T1000 (cell line): Measurements from ENCODE around the gene GALP.
A peak's percentile ranks its signal among the peaks of the same experiment; 100 is the strongest.
"Not testable (repeated sequence)": the region's sequence is repeated elsewhere in the genome, so short reads cannot be mapped to it uniquely, and the experiment has no call there.

Experiments
- DNase-seq: peaks from one replicate; lab custom pipeline; 2025; ENCODE audit warnings: mixed read lengths; lab: John Stamatoyannopoulos, UW

The GALP gene

GRCh38 chr19:56175861-56176307, at the start of gene GALP:
Gene GALP, plus strand, starts transcription at chr19:56176008. Its CDS starts 1,101 bp downstream, at chr19:56177109.
- not testable (repeated sequence) for DNase-seq

- DNase-seq = no peak
Observed at GRCh38 chr19:56126983-56127780, 48.6 kb upstream of the GALP start.

GRCh38 chr19:56130006-56130405, 45.8 kb upstream of the GALP start:
- DNase-seq = no peak

- no peak for DNase-seq
Observed at GRCh38 chr19:56131651-56132050, 44.2 kb upstream of the GALP start.

GRCh38 chr19:56132316-56132822, 43.4 kb upstream of the GALP start:
- DNase-seq = no peak

- DNase-seq = peak; percentile 31
Observed at GRCh38 chr19:56133858-56134653, 41.8 kb upstream of the GALP start.

GRCh38 chr19:56134654-56134921, 41.2 kb upstream of the GALP start:
- no peak for DNase-seq

- no peak for DNase-seq
Observed at GRCh38 chr19:56136362-56136761, 39.4 kb upstream of the GALP start.

GRCh38 chr19:56137405-56137804, 38.4 kb upstream of the GALP start:
- DNase-seq = no peak

- DNase-seq = no peak
Observed at GRCh38 chr19:56138069-56138468, 37.7 kb upstream of the GALP start.

- DNase-seq = no peak
Observed at GRCh38 chr19:56139847-56140582, 35.8 kb upstream of the GALP start.

- DNase-seq = peak; percentile 99
Observed at GRCh38 chr19:56140583-56141416, 35.0 kb upstream of the GALP start, which contains the start of gene ZNF444. Gene ZNF444, plus strand, starts transcription at chr19:56141287. Its CDS starts 5,625 bp downstream, at chr19:56146912.

- DNase-seq = no peak
Observed at GRCh38 chr19:56141417-56141993, 34.3 kb upstream of the GALP start.

GRCh38 chr19:56142087-56142787, 33.6 kb upstream of the GALP start:
- DNase-seq = no peak

GRCh38 chr19:56142897-56143434, 32.8 kb upstream of the GALP start:
- no peak for DNase-seq

GRCh38 chr19:56144376-56144775, 31.4 kb upstream of the GALP start:
- no peak for DNase-seq

- no peak for DNase-seq
Observed at GRCh38 chr19:56144831-56145230, 31.0 kb upstream of the GALP start.

- DNase-seq = no peak
Observed at GRCh38 chr19:56145698-56146097, 30.1 kb upstream of the GALP start.

GRCh38 chr19:56146904-56147303, 28.9 kb upstream of the GALP start:
- no peak for DNase-seq

GRCh38 chr19:56147307-56147706, 28.5 kb upstream of the GALP start:
- no peak for DNase-seq
